ENCODE data around the gene BPIFB3. TPM values are rescaled to one million over a fixed set of nuclear protein-coding genes. Genes with fewer than 3 reads are reported as not detected.

Gene BPIFB3
- total and polyA plus RNA-seq, 2 donors from 2014 or later: not detected

GRCh38 chr20:33010674-33011449 lies 42.8 kb upstream of the BPIFB3 start:
- no peaks in the 10 kb centered on the region for H3K9me3 ChIP-seq (ENCODE audit: control insufficient read depth in 2 of 3, insufficient read depth in 1 of 3, low read length in 3 of 3)
- DNase-seq: no peak
- no peaks in the 10 kb centered on the region for H3K27me3 ChIP-seq (ENCODE audit: control insufficient read depth, insufficient read depth, low read length)
- H3K4me1 ChIP-seq (ENCODE audit: control insufficient read depth in 2 of 3, insufficient read depth in 2 of 3, low read depth in 1 of 3, low read length in 3 of 3): peaks cover 0 to 3% (median 0%) of the 10 kb centered on the region in 3 donors
- H3K9ac ChIP-seq (ENCODE audit: low read length in 3 of 3): no peak overlapping the region
- no peak overlapping the region for H3K27ac ChIP-seq (ENCODE audit: low read depth in 2 of 2, low read length in 2 of 2)
- no peaks in the 10 kb centered on the region for H3K36me3 ChIP-seq (ENCODE audit: control insufficient read depth in 2 of 3, insufficient read depth in 3 of 3, low read length in 3 of 3)
- intact Hi-C loops (cut with DNase I): no loop called here
- H3K4me3 ChIP-seq (ENCODE audit: low read length in 3 of 3): no peak overlapping the region
- TF ChIP-seq CTCF (IDR thresholded peaks at IDR 0.05; ENCODE audit: borderline replicate concordance, extremely low read depth, insufficient read depth): no peak
- no peak for FAIRE-seq

- DNase-seq: no peak
- intact Hi-C loops (cut with DNase I): no loop called here
Measured at GRCh38 chr20:33012327-33013189, 41.1 kb upstream of the BPIFB3 start.

GRCh38 chr20:33013701-33014326 lies 39.9 kb upstream of the BPIFB3 start:
- DNase-seq (no peak), FAIRE-seq (no peak)
- Histone ChIP-seq H3K27me3 (ENCODE audit: control insufficient read depth, insufficient read depth, low read length) (no peaks in the 10 kb centered on the region), H3K4me3 (ENCODE audit: low read length in 3 of 3) (no peak overlapping the region), H3K9me3 (ENCODE audit: control insufficient read depth in 2 of 3, insufficient read depth in 1 of 3, low read length in 3 of 3) (no peaks in the 10 kb centered on the region), H3K9ac (ENCODE audit: low read length in 3 of 3) (no peak overlapping the region), H3K27ac (ENCODE audit: low read depth in 2 of 2, low read length in 2 of 2) (no peak overlapping the region), H3K36me3 (ENCODE audit: control insufficient read depth in 2 of 3, insufficient read depth in 3 of 3, low read length in 3 of 3) (no peaks in the 10 kb centered on the region), H3K4me1 (ENCODE audit: control insufficient read depth in 2 of 3, insufficient read depth in 2 of 3, low read depth in 1 of 3, low read length in 3 of 3) (peaks cover 0 to 3% (median 0%) of the 10 kb centered on the region in 3 donors)
- no peak for TF ChIP-seq CTCF (IDR thresholded peaks at IDR 0.05; ENCODE audit: borderline replicate concordance, extremely low read depth, insufficient read depth)
- intact Hi-C loops (cut with DNase I): no loop called here

More at GRCh38 chr20:33012327-33013189, 41.1 kb upstream of the BPIFB3 start:
- no peak overlapping the region for H3K27ac ChIP-seq (ENCODE audit: low read depth in 2 of 2, low read length in 2 of 2)
- H3K9ac ChIP-seq (ENCODE audit: low read length in 3 of 3): no peak overlapping the region
- H3K36me3 ChIP-seq (ENCODE audit: control insufficient read depth in 2 of 3, insufficient read depth in 3 of 3, low read length in 3 of 3): no peaks in the 10 kb centered on the region
- H3K9me3 ChIP-seq (ENCODE audit: control insufficient read depth in 2 of 3, insufficient read depth in 1 of 3, low read length in 3 of 3): no peaks in the 10 kb centered on the region
- no peak for TF ChIP-seq CTCF (IDR thresholded peaks at IDR 0.05; ENCODE audit: borderline replicate concordance, extremely low read depth, insufficient read depth)
- FAIRE-seq: no peak
- no peak overlapping the region for H3K4me3 ChIP-seq (ENCODE audit: low read length in 3 of 3)
- peaks cover 0 to 3% (median 0%) of the 10 kb centered on the region in 3 donors for H3K4me1 ChIP-seq (ENCODE audit: control insufficient read depth in 2 of 3, insufficient read depth in 2 of 3, low read depth in 1 of 3, low read length in 3 of 3)
- H3K27me3 ChIP-seq (ENCODE audit: control insufficient read depth, insufficient read depth, low read length): no peaks in the 10 kb centered on the region
